Measurements from ENCODE around the gene IMMT. TPM values are rescaled to one million over a fixed set of nuclear protein-coding genes. Genes with fewer than 3 reads are reported as not detected.
A peak's percentile ranks its signal among the peaks of the same experiment; 100 is the strongest.

Gene IMMT
- total RNA-seq, 1 donor from 2014 or later, result 107 TPM

DNA sequence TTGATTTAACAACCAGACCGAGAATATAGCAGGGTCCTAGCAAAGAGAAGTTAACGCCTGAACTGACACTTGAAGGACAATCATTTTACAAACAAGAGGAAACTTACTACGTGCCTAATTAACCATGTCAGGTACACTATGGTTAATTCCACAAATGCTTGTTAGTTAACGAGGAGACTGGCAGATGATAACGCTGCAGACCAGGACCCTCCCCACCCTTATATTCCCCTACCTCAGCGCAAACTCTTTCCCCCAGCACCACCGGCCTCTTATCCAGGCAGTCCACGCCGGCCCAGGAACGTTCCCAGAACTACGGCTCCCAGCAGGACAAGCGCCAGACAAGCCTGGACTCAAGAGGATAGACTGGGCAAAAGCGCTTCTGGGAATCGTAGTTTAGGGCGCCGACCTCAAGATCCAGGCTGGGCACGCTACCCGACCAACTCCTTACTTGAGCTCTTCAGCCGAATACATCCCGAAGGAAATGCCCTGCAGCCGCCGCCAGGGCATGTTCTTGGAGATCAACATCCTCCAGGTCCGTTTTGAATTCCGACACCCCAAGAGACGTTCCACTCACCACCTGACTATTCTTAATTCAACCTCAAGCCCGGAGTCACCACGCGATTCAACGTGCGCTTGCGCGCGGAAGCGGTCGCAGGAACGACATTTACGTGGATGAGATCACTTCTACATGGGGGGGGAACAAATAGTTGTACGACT is 89.9 kb downstream of the IMMT start, which contains the start of gene POLR1A:
Gene POLR1A, minus strand, starts transcription at position 635 of the 717 bp plus-strand sequence. Its CDS starts 110 bp downstream, at position 525.
- Mint-ChIP-seq H3K36me3 (ENCODE audit: low read depth, unreplicated experiment) (peaks cover 23% of the 10 kb centered on the region), H3K9me3 (ENCODE audit: unreplicated experiment) (no peaks in the 10 kb centered on the region), H3K27me3 (ENCODE audit: unreplicated experiment) (peaks cover 9% of the 10 kb centered on the region), H3K4me3 (ENCODE audit: unreplicated experiment) (peak within 1 kb of the TSS; percentile 98), H3K4me1 (ENCODE audit: unreplicated experiment) (peaks cover 25% of the 10 kb centered on the region), H3K27ac (ENCODE audit: unreplicated experiment) (peak within 1 kb of the TSS; percentile 98)
- DNase-seq (ENCODE audit: low spot score), result peak; percentile 77
- no peak for TF ChIP-seq CTCF (IDR thresholded peaks at IDR 0.05; ENCODE audit: unreplicated experiment)

DNA sequence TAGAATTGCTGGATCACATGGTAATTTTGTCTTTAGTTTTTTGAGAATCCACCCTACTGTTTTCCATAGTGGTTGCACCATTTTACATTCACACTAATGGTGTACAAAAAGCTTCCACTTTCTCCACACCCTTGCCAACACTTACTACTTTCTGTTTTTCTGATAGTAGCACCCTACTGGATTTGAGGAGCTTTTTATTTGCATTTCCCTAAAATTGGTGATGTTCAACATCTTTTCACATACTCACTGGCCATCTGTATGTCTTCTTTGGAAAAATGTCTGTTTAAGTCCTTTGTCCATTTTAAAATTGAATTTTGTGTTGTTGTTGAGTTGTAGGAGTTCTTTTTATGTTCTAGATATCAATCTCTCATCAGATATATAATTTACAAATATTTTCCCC is 93.1 kb downstream of the IMMT start:
- H3K4me1 Mint-ChIP-seq (ENCODE audit: unreplicated experiment), result peaks cover 20% of the 10 kb centered on the region
- peak overlapping the region; percentile 34 for H3K4me3 Mint-ChIP-seq (ENCODE audit: unreplicated experiment)
- no peak overlapping the region for H3K27ac Mint-ChIP-seq (ENCODE audit: unreplicated experiment)
- peaks cover 11% of the 10 kb centered on the region for H3K36me3 Mint-ChIP-seq (ENCODE audit: low read depth, unreplicated experiment)
- TF ChIP-seq CTCF (IDR thresholded peaks at IDR 0.05; ENCODE audit: unreplicated experiment), result no peak
- peaks cover 9% of the 10 kb centered on the region for H3K27me3 Mint-ChIP-seq (ENCODE audit: unreplicated experiment)
- H3K9me3 Mint-ChIP-seq (ENCODE audit: unreplicated experiment), result no peaks in the 10 kb centered on the region
- no peak for DNase-seq (ENCODE audit: low spot score)

DNA sequence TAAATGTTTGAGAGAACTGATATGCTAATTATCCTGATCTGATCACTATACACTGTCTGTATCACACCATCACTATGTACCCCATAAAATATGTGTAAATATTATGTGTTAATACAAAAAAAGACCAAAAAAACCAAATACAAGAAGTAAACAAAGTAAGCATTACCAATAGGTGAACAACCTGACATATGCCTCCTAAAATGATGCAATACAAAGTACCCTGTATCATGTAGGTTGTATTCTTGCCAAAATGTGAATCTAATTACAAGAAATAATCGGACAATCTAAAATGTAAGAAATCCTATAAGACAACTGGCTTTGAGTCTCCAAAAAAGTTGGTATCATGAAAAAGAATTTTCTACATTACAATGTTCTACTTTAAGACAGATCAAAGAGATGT is 97.3 kb downstream of the IMMT start:
- Mint-ChIP-seq H3K27me3 (ENCODE audit: unreplicated experiment) (no peaks in the 10 kb centered on the region), H3K27ac (ENCODE audit: unreplicated experiment) (peak overlapping the region; percentile 5), H3K4me3 (ENCODE audit: unreplicated experiment) (no peak overlapping the region), H3K9me3 (ENCODE audit: unreplicated experiment) (no peaks in the 10 kb centered on the region), H3K4me1 (ENCODE audit: unreplicated experiment) (no peaks in the 10 kb centered on the region), H3K36me3 (ENCODE audit: low read depth, unreplicated experiment) (peaks cover 22% of the 10 kb centered on the region)
- DNase-seq (ENCODE audit: low spot score), result no peak
- TF ChIP-seq CTCF (IDR thresholded peaks at IDR 0.05; ENCODE audit: unreplicated experiment), result no peak

- Mint-ChIP-seq H3K4me3 (ENCODE audit: unreplicated experiment) (no peak overlapping the region), H3K4me1 (ENCODE audit: unreplicated experiment) (no peaks in the 10 kb centered on the region), H3K27me3 (ENCODE audit: unreplicated experiment) (no peaks in the 10 kb centered on the region), H3K36me3 (ENCODE audit: low read depth, unreplicated experiment) (peaks cover 15% of the 10 kb centered on the region), H3K9me3 (ENCODE audit: unreplicated experiment) (no peaks in the 10 kb centered on the region), H3K27ac (ENCODE audit: unreplicated experiment) (no peak overlapping the region)
- no peak for DNase-seq (ENCODE audit: low spot score)
- TF ChIP-seq CTCF (IDR thresholded peaks at IDR 0.05; ENCODE audit: unreplicated experiment), result no peak
These were observed 98.0 kb downstream of the IMMT start for GRCh38 chr2:86097114-86097896.

DNA sequence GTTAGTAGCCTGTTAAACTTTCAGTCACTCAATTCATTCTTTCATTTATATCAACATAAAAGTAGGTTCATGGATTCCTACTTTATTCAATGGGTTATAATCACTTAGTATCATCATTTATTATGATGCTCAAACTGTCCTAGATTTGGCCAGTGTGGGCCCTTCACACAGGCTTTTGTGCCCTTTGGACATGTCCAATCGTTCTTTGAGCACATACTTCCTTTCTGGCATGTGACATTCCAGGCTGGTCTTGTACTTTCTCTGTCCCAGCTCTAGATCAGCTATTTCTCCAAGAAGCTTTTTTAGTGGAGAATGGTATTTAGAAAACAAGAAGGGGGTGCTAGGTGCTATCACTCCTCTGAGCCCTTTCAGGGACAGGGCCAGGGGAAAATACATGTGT is 101.0 kb downstream of the IMMT start:
- no peak for DNase-seq (ENCODE audit: low spot score)
- H3K27ac Mint-ChIP-seq (ENCODE audit: unreplicated experiment), result no peak overlapping the region
- H3K4me1 Mint-ChIP-seq (ENCODE audit: unreplicated experiment), result no peaks in the 10 kb centered on the region
- H3K9me3 Mint-ChIP-seq (ENCODE audit: unreplicated experiment), result no peaks in the 10 kb centered on the region
- H3K4me3 Mint-ChIP-seq (ENCODE audit: unreplicated experiment), result no peak overlapping the region
- no peaks in the 10 kb centered on the region for H3K27me3 Mint-ChIP-seq (ENCODE audit: unreplicated experiment)
- peaks cover 21% of the 10 kb centered on the region for H3K36me3 Mint-ChIP-seq (ENCODE audit: low read depth, unreplicated experiment)
- no peak for TF ChIP-seq CTCF (IDR thresholded peaks at IDR 0.05; ENCODE audit: unreplicated experiment)
